HG03066 (cell line): ENCODE results near the gene SLC35B2.

ENCODE experiments used
- ATAC-seq: cut with Tn5 transposase; IDR thresholded peaks from one replicate; pipeline ENCODE4 v1.9.1; 2021; ENCODE audit warnings: low read depth; ENCODE audit not compliant: unreplicated experiment

The SLC35B2 gene

DNA sequence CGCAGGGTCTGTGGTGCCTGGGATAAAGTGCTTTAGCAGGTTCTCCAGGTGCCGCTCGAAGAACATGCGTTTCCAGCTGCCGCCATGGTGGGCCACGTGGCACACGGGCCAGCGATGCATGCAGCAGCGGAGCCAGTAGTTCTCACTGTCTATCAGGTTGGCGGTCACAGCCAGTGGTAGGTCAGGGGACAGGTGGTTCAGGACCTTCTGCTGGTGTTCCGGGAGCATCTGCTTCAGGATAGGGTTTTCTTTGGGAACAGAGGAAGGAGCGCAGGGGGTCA lies 28.9 kb upstream of the SLC35B2 start:
- no peak for ATAC-seq

DNA sequence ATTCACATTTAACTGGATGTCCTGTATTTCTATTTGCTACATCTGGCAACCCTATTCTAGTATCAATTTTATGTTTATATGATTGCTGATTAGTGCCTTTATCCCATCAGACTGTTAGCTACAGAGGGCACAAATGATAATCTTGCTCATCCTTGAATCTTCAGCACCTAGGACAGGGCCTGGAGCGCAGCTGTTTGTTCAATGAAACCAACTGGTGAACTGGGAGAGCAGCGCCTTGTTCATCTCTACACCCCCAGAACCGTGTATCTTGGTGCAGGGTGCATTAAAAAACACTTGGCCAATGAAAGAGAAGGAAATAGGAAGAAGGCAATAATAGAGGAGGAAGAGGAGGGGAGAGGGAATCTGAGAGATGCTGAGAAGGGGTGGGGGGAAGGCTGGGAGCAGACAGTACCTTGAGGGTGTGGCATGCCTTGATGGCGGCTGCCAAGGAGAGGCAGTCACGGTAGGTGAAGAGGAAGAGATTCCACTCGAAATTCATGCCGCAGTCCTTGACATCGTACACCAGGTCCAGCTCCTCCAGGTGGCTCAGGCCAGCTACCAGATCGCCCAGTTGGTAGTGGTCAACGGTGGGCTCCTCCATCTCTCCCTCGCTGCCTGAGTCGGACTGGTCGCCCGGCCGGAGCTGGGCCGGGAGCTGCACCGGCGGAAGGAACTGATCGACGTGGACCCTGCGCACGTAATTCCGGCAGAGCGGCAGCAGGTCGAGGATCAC lies 28.4 kb upstream of the SLC35B2 start:
- ATAC-seq: no peak

DNA sequence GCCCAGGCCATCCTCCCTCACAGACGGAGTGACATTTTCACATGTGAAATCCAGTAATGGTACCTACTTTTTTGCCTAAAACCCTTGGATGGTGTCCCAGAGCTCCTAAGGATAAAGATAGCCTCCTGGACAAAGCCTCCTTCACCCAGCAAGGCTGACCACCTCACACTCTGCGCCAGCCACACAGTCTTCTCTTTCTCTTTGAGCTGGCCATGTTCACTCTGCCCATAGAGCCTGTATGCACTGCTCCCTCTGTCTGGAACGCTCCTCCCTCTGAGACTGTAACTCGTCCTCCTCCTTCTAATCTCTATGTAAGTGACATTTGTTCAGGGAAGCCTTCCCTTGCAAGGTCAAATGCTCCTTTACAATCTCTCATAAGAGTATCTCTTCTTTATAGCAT lies 27.5 kb upstream of the SLC35B2 start:
- no peak for ATAC-seq

DNA sequence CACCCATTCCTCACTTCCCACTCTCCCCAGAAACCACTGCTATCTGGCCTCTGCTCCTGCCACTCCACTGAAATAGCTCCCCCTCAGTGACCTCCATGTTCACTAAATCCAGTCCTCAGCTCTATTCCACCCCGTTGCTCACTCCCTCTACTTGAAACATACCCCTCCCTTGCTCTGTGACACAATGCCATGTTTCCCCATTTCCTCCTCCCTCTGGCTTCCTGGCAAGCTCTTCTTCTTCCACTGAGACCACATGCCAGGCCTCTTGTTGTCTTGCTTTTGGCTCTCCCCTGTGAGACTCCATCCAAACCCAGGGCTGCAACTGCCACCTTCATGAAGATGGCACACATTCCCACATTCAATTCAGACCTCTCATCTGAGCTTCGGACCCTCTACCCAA lies 26.8 kb upstream of the SLC35B2 start:
- ATAC-seq: no peak

DNA sequence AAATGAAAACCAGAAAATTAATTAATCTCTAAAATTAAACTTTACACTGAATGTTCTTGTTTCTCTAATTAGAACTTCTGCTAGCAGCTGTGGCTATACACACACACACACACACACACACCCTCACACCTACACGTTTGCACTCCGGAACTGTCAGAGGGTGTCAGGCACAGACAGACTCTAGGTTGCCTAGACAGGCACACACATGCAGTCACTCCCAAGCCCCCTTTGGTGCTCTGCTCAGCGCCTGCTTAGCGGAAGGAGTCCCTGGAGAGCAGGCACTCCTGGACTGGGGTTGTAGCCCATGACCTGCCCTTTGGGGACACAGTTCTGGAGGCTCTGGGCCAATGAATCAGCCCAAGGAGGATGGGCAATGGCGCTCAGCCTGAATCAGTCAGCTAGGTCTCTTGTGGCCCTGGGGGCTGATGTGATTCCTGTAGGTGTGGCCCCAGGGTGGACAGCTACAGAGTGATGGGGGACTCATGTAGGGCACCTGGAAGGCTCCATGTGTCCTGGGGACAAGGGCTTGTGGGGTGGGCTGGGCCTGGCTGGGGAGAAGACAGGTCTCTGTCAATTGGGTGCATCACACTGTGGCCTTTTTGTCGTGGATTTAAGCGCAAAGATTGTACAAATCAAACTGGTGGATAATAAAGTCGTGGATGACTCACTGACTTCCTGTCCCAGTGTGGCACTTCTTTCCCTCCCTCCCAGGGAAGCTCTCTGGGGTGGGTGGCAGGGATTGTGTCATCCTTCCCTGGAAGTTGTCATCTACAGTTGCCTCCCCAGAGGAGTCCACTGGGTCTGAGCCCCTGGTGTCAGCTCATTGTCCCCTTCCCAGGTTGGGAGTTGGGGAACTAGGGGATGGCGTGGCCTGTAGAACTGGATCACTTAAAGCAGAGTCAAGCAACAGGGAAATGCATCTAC lies 21.7 kb upstream of the SLC35B2 start:
- no peak for ATAC-seq

DNA sequence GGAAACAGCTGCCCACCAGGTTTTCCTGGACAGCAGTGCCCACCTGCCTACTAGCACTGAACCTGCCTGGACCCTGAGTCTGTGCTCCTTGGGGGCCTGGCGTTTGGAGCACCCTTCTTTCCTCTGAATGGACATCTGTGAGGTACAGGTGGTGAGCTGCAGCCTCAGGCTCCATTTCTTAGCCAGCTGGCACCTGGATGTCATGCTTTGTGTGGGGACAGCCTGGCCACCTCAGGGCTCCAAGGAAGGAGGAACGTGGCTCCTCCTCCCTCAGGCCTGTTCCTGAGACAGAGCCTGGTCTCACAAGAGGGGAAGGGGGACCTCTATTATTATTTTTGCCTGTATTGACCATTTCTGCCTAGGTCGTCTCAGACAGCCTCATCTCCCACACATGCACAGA lies 21.0 kb upstream of the SLC35B2 start:
- ATAC-seq: no peak

DNA sequence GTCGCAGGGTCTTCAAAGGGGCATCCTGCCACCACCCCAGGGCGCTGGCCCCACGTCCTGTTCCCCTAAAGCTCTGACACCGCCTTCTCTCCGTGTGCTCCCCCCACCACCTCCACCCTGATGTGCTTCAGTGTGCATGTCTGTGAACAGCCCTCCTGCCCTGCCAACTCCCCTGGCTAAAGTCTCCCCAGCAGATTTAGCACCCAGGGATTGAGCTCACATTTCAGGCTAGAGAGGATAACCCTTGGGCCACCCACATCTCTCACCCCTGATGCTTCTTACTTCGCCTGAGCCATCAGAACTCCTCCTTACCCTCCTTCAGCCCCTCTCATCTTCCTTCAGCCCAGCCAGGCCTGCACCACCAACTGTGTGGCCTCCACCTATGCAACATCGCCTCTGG lies 20.4 kb upstream of the SLC35B2 start:
- no peak for ATAC-seq

DNA sequence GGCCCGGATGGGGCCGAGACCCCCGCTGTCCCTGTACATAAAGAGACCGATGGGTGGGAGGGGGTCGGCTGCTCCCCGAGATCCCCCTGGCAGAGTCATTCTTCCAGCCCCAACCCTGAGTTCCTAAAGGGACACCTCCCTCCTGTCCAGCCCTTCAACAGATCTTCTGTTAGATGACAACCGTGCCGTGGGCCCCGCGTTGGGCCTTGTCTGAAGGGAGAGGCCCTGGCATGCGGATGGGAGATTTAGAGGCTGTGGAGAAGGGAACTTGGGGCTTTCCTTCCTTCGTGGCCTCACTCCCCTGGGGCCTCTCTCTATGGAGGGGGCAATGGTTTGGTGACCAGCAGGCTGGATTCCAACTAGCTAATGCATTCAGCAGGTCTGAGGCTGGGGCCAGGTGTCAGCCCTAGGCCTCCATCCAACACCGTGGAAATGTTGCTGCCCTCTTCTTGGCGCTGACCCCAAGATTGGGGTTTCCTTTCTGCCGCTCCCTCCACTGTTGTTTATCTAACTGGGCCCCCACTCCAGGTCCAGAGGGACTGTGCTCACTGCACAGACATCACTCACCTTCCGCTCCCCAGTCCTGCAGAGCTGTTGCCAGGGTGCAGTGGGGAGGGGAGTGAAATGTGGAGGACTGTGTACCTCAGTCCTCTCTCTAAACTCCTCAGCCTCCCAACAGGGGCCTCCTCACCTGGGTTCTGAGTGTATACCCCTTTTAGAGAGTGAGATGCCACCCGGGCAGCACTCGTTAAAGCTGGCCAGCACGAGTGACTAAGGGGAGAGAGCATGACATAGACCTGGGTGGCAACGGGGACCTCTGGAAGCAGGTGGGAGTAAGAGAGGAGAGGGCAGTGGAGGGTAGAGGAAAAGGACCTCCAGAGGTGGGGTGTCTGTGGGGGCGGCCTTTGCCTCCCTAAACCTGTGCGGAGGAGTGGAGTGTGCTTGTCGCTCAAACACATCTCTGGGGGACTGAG lies 19.6 kb upstream of the SLC35B2 start:
- ATAC-seq: no peak

DNA sequence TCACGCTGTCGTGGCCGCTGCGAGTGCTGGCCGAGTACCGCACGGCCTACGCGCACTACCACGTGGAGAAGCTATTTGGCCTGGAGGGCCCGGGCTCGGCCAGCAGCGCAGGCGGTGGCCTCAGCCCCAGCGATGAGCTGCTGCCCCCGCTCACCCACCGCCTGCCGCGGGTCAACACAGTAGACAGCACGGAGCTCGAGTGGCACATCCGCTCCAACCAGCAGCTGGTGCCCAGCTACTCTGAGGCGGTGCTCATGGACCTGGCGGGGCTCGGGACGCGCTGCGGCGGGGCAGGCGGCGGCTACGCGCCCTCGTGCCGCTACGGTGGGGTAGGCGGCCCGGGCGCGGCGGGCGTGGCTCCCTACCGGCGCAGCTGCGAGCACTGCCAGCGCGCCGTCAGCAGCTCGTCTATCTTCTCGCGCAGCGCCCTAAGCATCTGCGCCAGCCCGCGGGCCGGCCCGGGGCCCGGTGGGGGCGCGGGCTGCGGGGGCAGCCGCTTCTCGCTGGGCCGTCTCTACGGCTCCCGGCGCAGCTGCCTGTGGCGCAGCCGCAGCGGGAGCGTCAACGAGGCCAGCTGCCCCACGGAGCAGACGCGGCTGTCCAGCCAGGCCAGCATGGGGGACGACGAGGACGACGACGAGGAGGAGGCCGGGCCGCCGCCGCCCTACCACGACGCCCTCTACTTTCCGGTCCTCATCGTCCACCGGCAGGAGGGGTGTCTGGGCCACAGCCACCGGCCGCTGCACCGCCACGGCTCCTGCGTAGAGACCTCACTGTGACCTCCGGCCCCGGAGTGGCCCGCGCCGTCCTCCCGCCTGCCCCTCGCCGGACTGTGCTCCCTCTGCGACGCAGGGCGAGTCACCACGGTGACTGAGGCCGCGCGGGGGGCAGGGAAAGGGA lies 18.7 kb upstream of the SLC35B2 start:
- no peak for ATAC-seq

DNA sequence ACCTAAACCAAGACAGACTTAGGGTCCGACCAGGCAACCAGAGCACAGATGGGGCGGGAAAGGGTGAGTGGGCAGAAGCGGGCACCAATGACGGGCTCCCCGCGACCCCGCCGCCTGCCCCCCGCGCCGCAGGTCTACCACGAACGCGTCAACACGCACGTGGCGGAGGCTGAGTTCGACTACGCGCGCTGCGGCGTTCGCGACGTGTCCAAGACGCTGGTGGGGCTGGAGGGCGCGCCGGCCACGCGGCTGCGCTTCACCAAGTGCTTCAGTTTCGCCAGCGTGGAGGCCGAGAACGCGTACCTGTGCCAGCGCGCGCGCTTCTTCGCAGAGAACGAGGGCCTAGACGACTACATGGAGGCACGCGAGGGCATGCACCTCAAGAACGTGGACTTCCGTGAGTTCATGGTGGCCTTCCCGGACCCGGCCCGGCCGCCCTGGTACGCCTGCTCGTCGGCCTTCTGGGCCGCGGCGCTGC lies 18.0 kb upstream of the SLC35B2 start:
- no peak for ATAC-seq

DNA sequence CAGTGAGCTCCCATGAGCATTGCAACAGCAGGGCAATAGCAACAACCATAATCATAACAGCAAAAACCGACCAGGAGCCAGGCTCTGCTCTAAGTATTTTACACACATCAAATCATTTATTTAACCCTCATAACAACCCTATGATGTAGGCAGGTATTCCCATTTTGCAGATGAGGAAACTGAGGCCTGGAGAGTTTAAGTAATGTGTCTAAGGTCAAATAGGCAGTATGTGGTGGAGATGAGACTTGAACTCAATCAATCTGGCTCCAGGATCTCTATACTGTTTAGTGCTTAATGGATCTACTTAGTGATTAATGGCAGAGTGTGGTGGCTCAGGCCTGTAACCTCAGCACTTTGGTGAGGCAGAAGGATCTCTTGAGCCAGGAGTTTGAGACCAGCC lies 16.3 kb upstream of the SLC35B2 start:
- ATAC-seq: no peak

DNA sequence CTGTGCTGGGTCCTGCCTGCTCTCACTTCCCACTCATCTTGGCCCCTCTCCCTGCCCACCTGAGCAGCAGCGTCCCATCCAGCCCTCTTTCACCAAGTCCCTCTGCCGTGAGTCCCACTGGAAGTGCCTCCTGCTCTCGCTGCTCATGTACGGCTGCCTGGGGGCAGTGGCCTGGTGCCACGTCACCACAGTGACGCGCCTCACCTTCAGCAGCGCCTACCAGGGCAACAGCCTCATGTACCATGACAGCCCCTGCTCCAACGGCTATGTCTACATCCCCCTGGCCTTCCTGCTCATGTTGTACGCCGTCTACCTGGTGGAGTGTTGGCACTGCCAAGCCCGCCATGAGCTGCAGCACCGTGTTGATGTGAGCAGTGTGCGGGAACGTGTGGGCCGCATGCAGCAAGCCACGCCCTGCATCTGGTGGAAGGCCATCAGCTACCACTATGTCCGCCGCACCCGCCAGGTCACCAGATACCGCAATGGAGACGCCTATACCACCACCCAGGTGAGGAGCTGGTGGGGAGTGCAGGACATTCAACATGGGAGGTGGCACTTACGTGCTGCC lies 15.8 kb upstream of the SLC35B2 start:
- no peak for ATAC-seq

DNA sequence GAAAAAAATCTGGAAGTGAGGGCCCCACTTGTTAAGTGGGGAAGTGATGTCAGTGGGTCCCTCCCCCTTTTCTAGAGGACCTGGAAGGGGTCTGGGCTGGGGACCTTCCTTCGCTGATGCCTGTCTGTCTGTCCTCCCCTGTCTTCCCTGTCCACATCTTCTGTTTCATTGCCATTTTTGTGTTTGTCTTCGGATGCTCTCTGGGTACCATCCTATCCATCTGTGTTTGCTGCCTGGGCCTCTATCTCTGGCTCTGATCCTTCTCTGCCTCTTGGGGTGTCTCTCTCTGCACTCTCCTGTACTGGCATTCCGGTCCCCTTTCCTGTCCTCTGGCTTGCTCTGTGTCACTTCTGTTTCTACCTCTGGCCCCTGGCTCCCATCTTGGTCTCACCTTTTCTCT lies 15.2 kb upstream of the SLC35B2 start:
- no peak for ATAC-seq

DNA sequence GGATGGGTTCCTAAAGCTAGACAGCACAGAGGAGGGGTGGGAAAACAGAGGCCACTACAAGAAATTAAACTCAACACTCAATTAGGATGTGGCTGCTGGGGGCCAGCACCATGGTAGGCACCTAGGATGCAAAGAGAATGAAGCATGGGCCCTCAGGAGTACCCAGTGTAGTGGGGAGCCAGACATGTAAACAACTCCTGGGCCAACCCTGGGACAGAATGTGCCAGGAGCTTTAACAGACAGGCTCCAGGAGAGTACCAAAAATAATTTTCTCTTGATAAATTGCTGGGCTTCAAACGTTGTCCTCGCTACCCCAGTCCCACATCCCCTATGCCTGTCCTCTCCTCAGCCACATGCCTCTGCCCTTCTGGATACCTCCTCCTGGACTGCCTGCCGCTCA lies 14.6 kb upstream of the SLC35B2 start:
- ATAC-seq: no peak

DNA sequence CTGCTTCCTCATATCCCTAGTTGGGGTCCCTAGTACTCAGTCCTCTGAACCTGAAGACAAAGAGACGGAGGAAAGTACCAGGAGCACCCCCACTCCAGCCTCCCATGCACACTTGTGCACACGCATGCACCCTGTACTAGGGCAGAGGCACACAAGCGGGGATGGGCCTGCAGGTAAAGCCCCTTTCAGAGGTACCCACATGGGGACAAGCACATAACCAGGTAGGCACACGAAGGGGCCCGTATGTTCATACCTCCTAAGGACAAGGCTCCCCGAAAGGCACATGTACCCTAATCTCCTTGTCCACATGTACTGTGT lies 14.0 kb upstream of the SLC35B2 start:
- ATAC-seq: no peak

DNA sequence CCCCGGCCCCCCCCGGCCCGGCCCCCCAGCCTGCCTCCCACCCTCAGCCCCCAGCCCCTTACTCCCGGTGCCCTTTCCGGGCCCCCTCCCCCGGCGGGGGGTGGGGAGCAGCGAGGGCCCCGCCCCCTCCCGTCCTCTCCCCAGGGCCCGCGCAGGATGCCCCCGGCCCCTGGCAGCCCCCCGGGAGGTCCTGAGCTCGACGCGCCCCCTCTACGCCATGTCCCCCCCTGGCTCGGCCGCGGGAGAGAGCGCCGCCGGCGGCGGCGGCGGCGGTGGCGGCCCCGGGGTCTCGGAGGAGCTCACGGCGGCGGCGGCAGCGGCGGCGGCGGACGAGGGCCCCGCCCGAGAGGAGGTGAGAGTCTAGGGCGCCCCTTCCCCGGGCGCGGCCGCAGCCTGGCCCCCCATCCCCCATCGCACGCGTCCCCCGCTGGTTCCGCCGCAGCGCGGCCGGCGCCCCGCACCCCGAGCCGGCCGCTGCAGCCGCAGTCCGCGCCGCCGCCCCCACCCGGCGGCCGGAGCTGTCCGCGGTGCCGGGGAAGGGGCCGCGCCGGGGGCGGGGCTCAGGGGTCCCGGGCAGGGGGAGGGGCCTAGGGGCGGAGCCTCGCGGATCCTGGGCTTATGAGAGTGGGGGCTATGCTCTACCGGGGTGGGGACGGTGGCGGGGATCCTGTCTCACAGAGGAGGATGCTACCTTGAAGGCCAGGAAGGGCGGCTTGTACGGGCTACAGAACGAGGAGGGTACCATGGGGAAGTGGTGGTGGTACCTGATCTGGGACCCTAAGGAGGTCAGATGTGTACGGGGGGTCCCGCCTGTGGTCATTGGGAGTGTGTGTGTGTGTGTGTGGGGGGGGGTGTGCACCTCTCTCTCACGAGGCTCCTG lies 13.4 kb upstream of the SLC35B2 start:
- no peak for ATAC-seq

DNA sequence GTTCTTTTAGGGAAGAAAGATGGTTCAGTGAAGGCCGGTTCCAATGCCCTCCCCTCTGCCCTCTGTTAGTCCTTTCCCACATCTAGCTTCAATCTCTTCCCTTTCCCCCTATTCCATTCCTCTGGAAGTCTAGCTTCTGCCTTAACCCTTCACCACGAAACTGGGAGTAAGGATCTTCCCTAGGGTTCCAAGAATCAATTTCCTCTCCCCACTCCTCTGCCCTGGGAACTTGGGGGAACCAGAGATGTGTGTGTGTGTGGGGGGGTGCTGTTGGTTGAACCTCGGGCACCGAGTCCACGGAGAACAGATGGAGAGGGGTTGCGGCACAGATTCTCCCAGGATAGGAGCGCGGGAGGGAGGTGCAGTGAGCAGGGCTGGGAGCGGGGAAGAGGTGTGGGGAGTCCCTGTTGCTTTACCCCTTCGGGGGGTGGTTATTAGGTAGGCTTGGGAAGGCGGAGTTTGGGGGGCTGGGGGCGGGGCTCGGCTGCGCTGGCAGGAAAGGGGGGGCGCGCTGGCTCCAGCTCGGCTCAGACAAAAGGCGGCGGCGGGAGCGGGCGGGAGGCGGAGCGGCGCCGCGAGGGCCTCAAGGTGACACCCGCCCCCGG lies 12.7 kb upstream of the SLC35B2 start, which contains the start of gene TMEM151B:
TMEM151B (plus strand) TSS at position 530 of the 605 bp plus-strand sequence. CDS start 293 bp downstream, outside the sequence.
- ATAC-seq: no peak
